ENCODE measurements around the gene SAMD4B.

- TF ChIP-seq POLR2AphosphoS5 (IDR thresholded peaks at IDR 0.05; ENCODE audit: borderline replicate concordance, low read depth, low read length), result no peak
- no peak for TF ChIP-seq EZH2 (IDR thresholded peaks at IDR 0.05)
- no peak for TF ChIP-seq FOXP2 (optimal IDR thresholded peaks at IDR 0.05; ENCODE audit: control extremely low read depth, extremely low read length, insufficient read depth)
Observed at GRCh38 chr19:39382991-39383828, 41.0 kb downstream of the SAMD4B start.
